Endothelial cell (in vitro differentiated cells): Measurements from ENCODE around the gene MCM10. TPM values are rescaled to one million over a fixed set of nuclear protein-coding genes. Genes with fewer than 3 reads are reported as not detected.
A peak's percentile ranks its signal among the peaks of the same experiment; 100 is the strongest.

Experiments
- DNase-seq: peaks from one replicate; pipeline ENCODE4 v3.0.0; 2021; ENCODE audit warnings: low spot score
- H3K27ac Mint-ChIP-seq: one replicate; pipeline ENCODE4 v1.8.0; 2021; ENCODE audit warnings: mixed read lengths, inconsistent platforms; ENCODE audit not compliant: unreplicated experiment
- H3K27me3 Mint-ChIP-seq: one replicate; pipeline ENCODE4 v1.8.0; 2021; ENCODE audit warnings: mild to moderate bottlenecking, moderate library complexity, mixed read lengths, inconsistent platforms; ENCODE audit not compliant: unreplicated experiment
- H3K36me3 Mint-ChIP-seq: one replicate; pipeline ENCODE4 v1.8.0; 2021; ENCODE audit warnings: mild to moderate bottlenecking, low read depth, mixed read lengths, inconsistent platforms; ENCODE audit not compliant: unreplicated experiment
- H3K4me1 Mint-ChIP-seq: one replicate; pipeline ENCODE4 v1.8.0; 2021; ENCODE audit warnings: mild to moderate bottlenecking, mixed read lengths, inconsistent platforms; ENCODE audit not compliant: unreplicated experiment
- H3K4me3 Mint-ChIP-seq: one replicate; pipeline ENCODE4 v1.8.0; 2021; ENCODE audit warnings: mild to moderate bottlenecking, mixed read lengths, inconsistent platforms; ENCODE audit not compliant: unreplicated experiment
- H3K9me3 Mint-ChIP-seq: one replicate; pipeline ENCODE4 v1.8.0; 2021; ENCODE audit warnings: mixed read lengths, inconsistent platforms; ENCODE audit not compliant: unreplicated experiment
- long read RNA-seq: library from polyadenylated mRNA; unstranded; transcript quantifications from one replicate; pipeline ENCODE4 v2.0.0, GENCODE V29; 2020; ENCODE audit not compliant: unreplicated experiment
- total RNA-seq: library from RNA; stranded (reverse); fragmentation: NEBNext Ultra II Directional; extraction: Animal tissue kit (Norgen Biotek cat#: 25700); gene quantifications from one replicate; pipeline ENCODE4 v1.2.1, GENCODE V29; 2021; ENCODE audit not compliant: unreplicated experiment
- TF ChIP-seq, protein P1 (sequence below): fragments of 200-600 bp; sonication (generic); IDR thresholded peaks from one replicate; pipeline ENCODE4 v1.5.0; 2021; ENCODE audit warnings: antibody characterized with exemption; ENCODE audit not compliant: unreplicated experiment

MCM10 gene
- total RNA-seq, result 7.0 TPM
- long read RNA-seq, full-length matches to known transcripts, result 1 of 5 reads
- long read RNA-seq, partial matches to known transcripts, result 3 of 5 reads
- long read RNA-seq, other reads (novel, unspliced or antisense), result 1 of 5 reads

DNA sequence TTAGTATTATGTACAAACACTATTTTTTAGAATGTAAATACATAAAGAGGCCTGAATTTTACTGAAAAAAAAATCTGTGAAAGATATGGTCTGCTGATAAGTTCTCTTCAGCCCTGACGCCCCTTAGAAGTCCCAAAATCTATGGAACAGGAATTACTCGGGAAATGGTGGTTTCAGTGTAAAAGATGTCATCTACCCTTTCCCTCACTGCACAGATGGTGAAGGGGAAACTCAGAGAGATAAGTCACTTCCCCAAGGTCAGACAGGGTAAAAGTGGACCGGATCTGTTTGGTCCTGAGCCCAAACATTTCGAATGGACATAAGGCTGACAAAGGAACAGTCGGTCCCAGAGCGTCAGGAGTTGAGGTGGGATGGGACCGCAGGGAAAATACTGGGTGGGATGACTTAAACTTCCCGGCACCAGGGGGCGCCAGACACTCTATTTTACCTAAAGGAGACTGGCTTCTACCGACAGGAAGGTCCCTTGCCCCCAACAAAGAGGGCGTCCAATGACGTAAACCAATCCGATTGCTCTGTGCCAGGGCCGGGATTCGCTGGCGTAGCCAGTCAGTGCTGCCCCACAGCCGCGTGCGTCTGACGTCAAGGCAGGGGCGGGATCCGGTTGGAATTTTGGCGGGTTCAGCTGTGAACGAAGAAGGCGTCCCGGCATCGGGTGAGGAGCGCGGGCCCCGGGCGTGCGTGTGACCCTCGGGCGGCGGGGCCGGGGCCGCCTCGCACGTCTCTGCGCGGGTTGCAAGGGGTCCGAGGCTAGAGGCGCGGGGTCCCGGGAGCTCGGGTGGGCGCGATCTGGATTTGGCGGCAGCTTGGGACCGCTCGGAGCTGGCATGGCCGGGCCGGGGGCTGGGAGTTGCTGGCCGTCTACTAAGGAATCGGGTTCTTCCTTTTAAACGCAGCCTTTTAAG lies at the start of gene MCM10:
Gene MCM10, plus strand, starts transcription at position 625 of the 923 bp plus-strand sequence. CDS start 2,645 bp downstream, outside the sequence.
- DNase-seq, result peak; percentile 98
- H3K36me3 Mint-ChIP-seq, result no peaks in the 10 kb centered on the region
- no peak within 1 kb of the TSS for H3K27ac Mint-ChIP-seq
- peaks cover 10% of the 10 kb centered on the region for H3K4me1 Mint-ChIP-seq
- peaks cover 2% of the 10 kb centered on the region for H3K27me3 Mint-ChIP-seq
- TF ChIP-seq, protein P1, sequence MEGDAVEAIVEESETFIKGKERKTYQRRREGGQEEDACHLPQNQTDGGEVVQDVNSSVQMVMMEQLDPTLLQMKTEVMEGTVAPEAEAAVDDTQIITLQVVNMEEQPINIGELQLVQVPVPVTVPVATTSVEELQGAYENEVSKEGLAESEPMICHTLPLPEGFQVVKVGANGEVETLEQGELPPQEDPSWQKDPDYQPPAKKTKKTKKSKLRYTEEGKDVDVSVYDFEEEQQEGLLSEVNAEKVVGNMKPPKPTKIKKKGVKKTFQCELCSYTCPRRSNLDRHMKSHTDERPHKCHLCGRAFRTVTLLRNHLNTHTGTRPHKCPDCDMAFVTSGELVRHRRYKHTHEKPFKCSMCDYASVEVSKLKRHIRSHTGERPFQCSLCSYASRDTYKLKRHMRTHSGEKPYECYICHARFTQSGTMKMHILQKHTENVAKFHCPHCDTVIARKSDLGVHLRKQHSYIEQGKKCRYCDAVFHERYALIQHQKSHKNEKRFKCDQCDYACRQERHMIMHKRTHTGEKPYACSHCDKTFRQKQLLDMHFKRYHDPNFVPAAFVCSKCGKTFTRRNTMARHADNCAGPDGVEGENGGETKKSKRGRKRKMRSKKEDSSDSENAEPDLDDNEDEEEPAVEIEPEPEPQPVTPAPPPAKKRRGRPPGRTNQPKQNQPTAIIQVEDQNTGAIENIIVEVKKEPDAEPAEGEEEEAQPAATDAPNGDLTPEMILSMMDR, result peak; percentile 95
- H3K4me3 Mint-ChIP-seq, result peak within 1 kb of the TSS; percentile 88
- no peaks in the 10 kb centered on the region for H3K9me3 Mint-ChIP-seq

DNA sequence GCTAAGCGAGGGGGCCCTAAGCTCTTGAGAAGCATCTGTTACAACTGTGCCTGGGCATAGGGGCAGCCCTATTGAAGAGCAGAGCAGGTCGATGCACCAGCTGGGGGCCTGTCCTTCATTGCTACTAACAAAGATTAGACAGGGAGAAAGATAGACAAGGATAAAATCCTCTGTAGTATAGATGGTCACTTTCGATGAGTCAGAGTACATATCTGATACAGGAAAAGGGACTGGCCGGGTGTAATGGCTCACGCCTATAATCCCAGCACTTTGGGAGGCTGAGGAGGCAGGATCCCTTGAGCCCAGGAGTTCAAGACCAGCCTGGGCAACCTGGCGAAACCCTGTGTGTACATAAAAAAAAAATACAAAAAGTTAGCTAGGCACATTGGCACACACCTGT lies 47.8 kb upstream of the MCM10 start:
- Mint-ChIP-seq H3K4me1 (no peaks in the 10 kb centered on the region), H3K27me3 (no peaks in the 10 kb centered on the region), H3K4me3 (no peak overlapping the region), H3K36me3 (peaks cover 15% of the 10 kb centered on the region), H3K27ac (no peak overlapping the region), H3K9me3 (no peaks in the 10 kb centered on the region)
- no peak for DNase-seq
- TF ChIP-seq, protein P1, result no peak

DNA sequence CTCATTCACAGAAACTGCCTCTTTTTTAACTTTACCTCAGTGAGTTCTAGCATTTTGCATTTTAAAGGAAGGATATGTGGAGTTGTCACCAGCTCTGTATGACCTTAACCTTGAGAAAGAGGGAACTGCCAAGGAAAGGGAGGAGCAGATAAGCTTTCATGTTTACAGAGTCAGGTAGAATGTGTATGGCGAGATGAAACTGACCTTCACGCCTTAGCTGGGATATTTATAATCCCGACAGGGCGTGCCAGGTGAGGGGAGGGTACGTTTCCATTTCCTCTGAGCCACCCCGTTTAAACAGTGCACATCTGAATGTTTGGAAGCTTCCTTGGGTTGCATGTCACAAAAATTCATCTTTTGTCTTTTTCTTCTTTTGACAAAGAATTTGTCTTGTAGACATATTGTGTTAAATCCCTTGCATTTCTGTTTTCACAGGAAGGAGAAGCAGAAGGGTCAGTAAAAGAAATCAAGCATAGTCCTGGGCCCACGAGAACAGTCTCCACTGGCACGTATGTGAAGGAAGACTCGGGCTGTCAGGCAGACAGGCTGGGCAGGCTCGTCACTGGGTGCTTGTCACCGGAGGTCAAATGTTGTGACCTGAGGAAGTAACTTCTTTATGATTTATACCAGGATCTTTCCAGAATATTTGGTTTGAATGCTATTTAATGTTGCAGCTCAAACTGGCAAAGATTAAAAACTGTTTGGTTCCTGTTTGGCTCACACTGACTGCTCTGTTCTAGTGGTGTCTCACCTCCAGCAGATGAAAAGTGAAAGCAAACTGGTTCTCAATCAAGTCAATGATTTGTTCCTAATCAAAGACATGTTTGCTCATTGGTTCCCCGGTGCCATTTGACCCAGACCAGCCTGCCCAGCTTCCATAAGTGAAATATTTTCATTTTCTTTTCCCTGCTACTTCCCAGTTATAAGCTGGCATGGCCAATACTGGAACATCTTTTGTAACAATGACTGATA lies 45.2 kb upstream of the MCM10 start:
- TF ChIP-seq, protein P1, result no peak
- H3K9me3 Mint-ChIP-seq, result no peaks in the 10 kb centered on the region
- peaks cover 10% of the 10 kb centered on the region for H3K36me3 Mint-ChIP-seq
- no peak for DNase-seq
- H3K27me3 Mint-ChIP-seq, result no peaks in the 10 kb centered on the region
- no peaks in the 10 kb centered on the region for H3K4me1 Mint-ChIP-seq
- no peak overlapping the region for H3K4me3 Mint-ChIP-seq
- H3K27ac Mint-ChIP-seq, result no peak overlapping the region

DNA sequence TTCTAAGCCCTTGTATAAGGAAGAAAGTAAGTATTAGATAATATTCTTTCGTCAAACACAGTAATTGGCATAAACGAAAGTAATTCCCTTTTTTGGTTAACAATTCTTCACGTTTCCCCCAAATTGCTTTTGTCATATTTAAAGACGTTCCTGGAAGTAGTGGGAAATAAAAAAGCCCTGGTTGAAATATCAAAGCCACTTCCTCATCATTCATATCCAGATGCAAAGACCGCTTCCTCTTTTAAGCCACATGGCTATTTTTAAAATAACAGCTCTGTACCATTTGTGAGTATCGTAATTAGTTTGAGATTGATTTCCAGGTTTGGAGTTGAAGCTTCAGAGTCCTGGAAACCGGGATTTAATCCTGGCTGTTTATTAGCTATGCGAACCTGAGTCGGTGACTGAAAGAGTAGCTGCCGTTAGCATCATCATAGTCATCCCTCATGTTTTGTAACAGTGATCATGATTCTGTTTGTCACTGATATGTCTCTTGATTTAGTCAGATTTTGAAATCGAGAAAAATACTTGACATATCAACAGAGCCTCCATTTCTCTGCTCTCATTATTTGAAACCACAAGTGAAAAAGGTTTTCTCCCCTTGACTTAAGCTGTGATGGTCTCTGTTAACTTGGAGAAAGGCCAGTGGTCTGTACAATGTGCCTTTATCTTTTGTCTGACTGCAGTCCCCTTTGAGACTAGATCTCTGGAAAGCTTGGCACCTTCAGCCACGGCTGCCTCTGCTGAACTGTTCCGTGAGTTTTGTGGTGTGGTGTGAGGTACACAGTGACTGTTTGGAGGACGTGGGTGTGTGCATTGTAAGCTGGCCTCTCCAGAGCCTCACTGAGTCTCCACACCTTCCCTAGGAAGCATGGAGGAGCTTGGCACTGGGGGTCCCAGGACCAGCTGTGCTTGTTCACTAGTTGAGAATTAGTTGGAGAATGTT lies 43.2 kb upstream of the MCM10 start:
- H3K4me3 Mint-ChIP-seq, result no peak overlapping the region
- no peak for DNase-seq
- H3K27ac Mint-ChIP-seq, result no peak overlapping the region
- H3K36me3 Mint-ChIP-seq, result peaks cover 15% of the 10 kb centered on the region
- H3K4me1 Mint-ChIP-seq, result no peaks in the 10 kb centered on the region
- no peaks in the 10 kb centered on the region for H3K9me3 Mint-ChIP-seq
- no peaks in the 10 kb centered on the region for H3K27me3 Mint-ChIP-seq
- TF ChIP-seq, protein P1, result no peak
